Measurements from ENCODE around the gene NEDD4L.

DNA sequence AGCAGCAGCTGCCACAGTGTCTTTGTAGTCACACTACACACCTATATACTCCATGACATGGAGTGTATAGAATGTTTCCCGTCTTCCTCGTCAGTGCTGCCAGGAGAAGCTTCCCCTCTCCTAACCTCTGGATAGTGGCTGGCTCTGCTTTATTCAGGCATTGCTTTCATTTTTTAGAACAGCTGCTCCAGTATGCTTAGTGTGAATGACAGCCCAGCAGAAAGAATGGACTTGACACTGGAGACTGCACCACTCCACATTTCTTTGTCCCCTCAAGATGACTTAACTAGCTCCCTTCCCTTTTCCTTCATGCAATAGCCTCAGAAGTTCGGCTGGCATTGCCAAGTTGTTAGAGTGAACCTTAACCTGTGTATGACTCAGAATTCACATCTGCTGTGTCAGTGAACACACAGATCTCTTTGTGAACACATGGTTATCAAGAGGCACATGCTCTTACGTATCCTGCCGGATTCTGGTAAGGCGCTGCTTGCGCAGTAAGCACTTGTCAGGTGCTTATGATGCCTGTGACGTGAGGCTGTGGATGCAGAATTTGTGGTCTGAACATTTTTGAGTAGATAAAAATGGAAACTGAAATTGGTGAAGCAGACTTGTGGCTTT, 73.9 kb downstream of the NEDD4L start:
- TF ChIP-seq, protein P1, sequence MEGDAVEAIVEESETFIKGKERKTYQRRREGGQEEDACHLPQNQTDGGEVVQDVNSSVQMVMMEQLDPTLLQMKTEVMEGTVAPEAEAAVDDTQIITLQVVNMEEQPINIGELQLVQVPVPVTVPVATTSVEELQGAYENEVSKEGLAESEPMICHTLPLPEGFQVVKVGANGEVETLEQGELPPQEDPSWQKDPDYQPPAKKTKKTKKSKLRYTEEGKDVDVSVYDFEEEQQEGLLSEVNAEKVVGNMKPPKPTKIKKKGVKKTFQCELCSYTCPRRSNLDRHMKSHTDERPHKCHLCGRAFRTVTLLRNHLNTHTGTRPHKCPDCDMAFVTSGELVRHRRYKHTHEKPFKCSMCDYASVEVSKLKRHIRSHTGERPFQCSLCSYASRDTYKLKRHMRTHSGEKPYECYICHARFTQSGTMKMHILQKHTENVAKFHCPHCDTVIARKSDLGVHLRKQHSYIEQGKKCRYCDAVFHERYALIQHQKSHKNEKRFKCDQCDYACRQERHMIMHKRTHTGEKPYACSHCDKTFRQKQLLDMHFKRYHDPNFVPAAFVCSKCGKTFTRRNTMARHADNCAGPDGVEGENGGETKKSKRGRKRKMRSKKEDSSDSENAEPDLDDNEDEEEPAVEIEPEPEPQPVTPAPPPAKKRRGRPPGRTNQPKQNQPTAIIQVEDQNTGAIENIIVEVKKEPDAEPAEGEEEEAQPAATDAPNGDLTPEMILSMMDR (optimal IDR thresholded peaks at IDR 0.05 in 1 of 3, IDR thresholded peaks at IDR 0.05 in 1 of 3, conservative IDR thresholded peaks at IDR 0.05 in 1 of 3; ENCODE audit: extremely low read depth in 1 of 3, insufficient read depth in 2 of 3, low read length in 3 of 3): no peak
- TF ChIP-seq EZH2 (IDR thresholded peaks at IDR 0.05; ENCODE audit: low read length): no peak

Data from keratinocyte (primary cell).